GM18907 (cell line): Measurements from ENCODE around the gene G0S2.

Experiments used
- ATAC-seq: cut with Tn5 transposase; IDR thresholded peaks from one replicate; pipeline ENCODE4 v1.9.1; 2021; ENCODE audit warnings: mild to moderate bottlenecking, moderate library complexity; ENCODE audit not compliant: unreplicated experiment

The G0S2 gene

GRCh38 chr1:209714338-209714737, 39.1 kb downstream of the G0S2 start:
- no peak for ATAC-seq

DNA sequence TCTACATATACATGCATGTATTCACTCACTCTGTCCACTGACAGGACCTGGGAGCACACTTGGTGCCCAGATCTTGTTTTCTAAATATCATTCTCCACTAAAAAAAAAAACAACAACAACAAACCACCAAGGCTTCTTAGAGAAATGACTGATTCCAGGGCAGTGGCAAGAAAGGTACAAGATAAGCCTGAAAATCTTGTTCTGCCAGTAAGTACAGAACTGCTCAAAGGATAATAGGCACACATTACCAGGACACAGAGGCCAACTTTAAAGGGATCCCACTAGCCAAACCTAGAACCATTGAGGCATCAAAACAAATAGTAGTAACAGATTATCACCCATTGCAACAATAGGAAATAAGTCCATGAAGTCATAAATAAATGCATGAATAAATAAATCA, 40.1 kb downstream of the G0S2 start:
- ATAC-seq = no peak

DNA sequence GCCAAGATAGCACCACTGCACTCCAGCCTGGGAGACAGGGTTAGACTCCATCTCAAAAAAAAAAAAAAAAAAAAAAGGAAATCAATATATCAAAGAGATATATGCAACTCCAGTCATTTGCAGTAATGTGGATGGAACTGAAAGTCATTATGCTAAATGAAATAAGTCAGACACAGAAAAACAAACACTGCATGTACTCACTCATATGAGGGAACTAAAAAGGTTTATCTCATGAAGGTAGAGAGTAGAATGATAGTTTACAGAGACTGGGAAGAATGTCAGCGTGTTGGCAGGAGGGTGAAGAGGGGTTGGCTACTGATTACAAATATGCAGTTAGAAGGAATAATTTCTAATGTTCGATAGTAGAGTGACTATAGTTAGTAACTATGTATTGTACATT, 42.6 kb downstream of the G0S2 start:
- ATAC-seq = no peak

DNA sequence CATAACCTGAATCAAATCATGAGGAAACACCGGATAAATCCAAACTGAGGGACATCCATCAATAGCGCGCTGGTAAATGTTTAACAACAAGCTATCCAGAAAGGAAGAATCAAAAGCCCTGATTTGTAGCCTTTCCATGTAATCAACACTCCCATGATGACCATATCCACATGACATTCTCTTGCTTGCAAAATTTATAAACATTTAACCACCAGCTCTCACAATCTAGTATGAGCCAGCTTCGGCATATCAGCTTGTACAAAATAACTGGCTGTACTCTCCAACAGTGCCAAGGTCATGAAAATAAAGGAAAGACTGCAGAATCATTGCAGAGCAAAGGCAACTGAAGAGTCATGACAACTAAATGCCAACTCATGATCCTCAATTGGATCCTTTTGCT, 45.1 kb downstream of the G0S2 start:
- no peak for ATAC-seq

- ATAC-seq = no peak
Observed at GRCh38 chr1:209720826-209721225, 45.6 kb downstream of the G0S2 start.

DNA sequence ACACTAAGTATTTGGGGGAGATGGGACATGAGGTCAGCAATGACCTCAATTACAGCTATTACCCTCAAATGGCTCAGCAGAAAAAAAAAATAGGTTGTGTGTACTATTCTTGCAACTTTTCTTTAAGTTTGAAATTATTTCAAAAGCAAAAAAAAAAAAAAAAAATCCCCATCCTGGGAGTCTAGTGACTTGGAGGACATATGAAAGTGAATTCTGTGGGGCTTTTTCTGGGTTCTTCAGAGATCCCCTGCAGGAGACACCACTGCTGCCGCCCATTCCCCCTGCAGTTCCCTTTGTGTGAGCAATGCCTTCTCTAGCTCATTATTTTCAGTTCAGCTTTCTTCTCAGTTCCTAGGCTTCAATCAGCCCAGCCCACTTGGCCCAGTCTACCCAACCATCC, 46.1 kb downstream of the G0S2 start:
- ATAC-seq = no peak

DNA sequence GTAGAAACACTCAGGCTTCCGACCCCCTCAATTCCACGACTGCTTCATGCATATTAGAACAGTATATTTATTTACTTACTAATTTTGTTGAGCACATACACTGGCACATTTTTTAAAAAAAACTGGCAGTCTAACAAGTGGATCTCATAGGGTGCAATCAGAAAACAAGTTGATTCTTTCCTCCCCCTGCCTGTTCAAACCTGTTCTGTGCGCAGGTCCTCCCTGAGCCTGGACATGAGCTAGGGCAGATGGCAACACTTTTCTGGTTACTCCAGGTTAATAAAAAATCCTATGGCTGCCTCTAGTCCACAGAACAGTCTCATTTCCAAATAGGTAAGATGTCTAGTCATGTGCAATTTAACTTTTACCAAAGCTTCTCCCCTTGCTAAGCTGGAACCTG, 48.1 kb downstream of the G0S2 start:
- ATAC-seq = no peak

DNA sequence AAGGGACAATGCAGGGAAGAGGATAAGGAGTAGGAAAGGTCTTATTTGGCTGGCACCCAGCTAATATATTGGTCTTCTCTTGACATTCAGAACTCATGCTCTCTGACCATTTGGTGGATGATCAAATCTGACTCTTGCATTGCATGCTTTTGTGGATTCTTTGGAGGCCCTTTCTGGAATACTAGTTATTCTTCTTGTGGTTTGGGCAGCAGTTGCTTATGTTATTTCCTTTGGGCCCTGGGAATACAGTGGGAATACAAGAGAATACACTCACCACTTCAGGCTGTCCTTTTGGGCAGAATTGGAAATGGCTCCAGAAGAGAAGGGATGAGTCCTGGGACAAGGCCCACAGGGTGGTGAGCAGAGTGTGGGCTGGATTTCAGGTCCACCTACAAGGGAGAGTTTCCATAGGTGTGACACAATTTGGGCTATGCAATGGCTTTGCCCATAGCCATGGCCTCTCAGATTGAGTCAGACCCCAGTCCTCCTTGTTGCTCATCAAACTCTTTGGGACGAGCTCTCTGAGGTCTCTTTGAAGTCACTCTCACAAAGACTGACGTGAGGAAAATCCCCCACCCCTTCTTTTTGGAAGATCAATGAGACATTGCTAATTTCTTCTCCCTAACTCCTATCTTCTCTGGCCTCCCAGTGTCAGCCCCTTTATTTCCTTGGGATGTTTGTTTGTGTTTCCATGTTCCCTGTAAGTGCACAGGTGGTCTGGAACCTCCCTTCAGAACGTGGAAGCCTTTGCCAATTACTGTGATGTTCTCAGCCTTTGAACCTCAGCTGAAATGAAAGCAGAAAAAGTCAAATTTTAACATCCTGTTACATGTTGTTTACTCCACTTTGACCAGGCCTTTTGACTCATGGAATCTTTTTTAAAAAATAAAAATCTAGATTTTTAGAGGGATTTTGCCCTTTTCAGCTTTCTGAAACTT, 48.8 kb downstream of the G0S2 start:
- ATAC-seq = no peak
